Vagina (tissue), 2 donors: ENCODE measurements around the gene GALNT4. TPM values are rescaled to one million over a fixed set of nuclear protein-coding genes. Genes with fewer than 3 reads are reported as not detected.

Experiments
- DNase-seq, 2 donors: peaks; one replicate each; pipeline ENCODE4 v3.0.0-alpha.2; 2017; ENCODE audit errors: extremely low spot score in 2 of 2
- H3K27ac ChIP-seq: fragments of 200-600 bp; sonication (generic); one replicate; pipeline ENCODE4 v1.5.1; 2019
- H3K27me3 ChIP-seq: fragments of 200-600 bp; sonication (generic); one replicate; pipeline ENCODE4 v1.5.1; 2019
- H3K36me3 ChIP-seq, 2 donors: fragments of 200-600 bp; sonication (generic); one replicate each; pipeline ENCODE4 v1.5.1; 2017 to 2019
- H3K4me1 ChIP-seq: fragments of 200-600 bp; sonication (generic); one replicate; pipeline ENCODE4 v1.5.1; 2019
- H3K4me3 ChIP-seq, 2 donors: fragments of 200-600 bp; sonication (generic); 1 replicate in 1 of 2; 2 replicates in 1 of 2; pipeline ENCODE4 v1.5.1; 2016 to 2019
- H3K9me3 ChIP-seq: fragments of 200-600 bp; sonication (generic); one replicate; pipeline ENCODE4 v1.5.1; 2019
- CTCF ChIP-seq, 3 experiments: fragments of 450-650 bp in 2 of 3; fragments of 200-600 bp in 1 of 3; sonication (generic) in 1 of 3; IDR thresholded peaks; one replicate each; pipeline ENCODE4 v1.5.1; 2017 to 2019; ENCODE audit warnings: antibody characterized with exemption in 3 of 3, mild to moderate bottlenecking in 2 of 3, moderate library complexity in 2 of 3
- POLR2A ChIP-seq, 2 donors: fragments of 450-650 bp; IDR thresholded peaks; one replicate each; pipeline ENCODE4 v1.6.1; 2017; ENCODE audit warnings: antibody characterized with exemption in 2 of 2, mild to moderate bottlenecking in 2 of 2, moderate library complexity in 2 of 2
- POLR2AphosphoS5 ChIP-seq, 2 donors: sonication (generic); formaldehyde crosslinking; IDR thresholded peaks; one replicate each; pipeline ENCODE4 v1.9.0; 2017; ENCODE audit warnings: antibody characterized with exemption in 2 of 2, mild to moderate bottlenecking in 2 of 2, low read depth in 1 of 2; ENCODE audit not compliant: insufficient read depth in 1 of 2
- intact Hi-C: fragments of 100-400 bp; cut with DNase I; formaldehyde crosslinking; loops from one replicate; pipeline ENCODE4 v1.15.1; 2023
- total RNA-seq: library from RNA; depleted of rRNA; stranded (reverse); fragments of >200 nt; gene quantifications from one replicate; pipeline ENCODE4 v1.2.3, GENCODE V29; 2016

The GALNT4 gene
- total RNA-seq, 1 donor from 2014 or later: 0.49 TPM

GRCh38 chr12:89521364-89522223 is 3.0 kb downstream of the GALNT4 start:
- Histone ChIP-seq H3K27ac (no peak overlapping the region), H3K4me1 (peaks cover 45% of the 10 kb centered on the region), H3K9me3 (no peaks in the 10 kb centered on the region), H3K27me3 (no peaks in the 10 kb centered on the region), H3K36me3 (peaks cover 0 to 5% of the 10 kb centered on the region in 2 donors), H3K4me3 (no peak overlapping the region)
- intact Hi-C loops: loop anchor here (10.0 kb wide), 1 partner anchor 47 kb away; no protein-coding TSS in a partner anchor
- DNase-seq: no peak
- TF ChIP-seq POLR2A (IDR thresholded peaks at IDR 0.05) (no peak), CTCF (IDR thresholded peaks at IDR 0.05) (no peak), POLR2AphosphoS5 (IDR thresholded peaks at IDR 0.05; ENCODE audit: insufficient read depth in 1 of 2, low read depth in 1 of 2) (no peak)

- H3K36me3 ChIP-seq: no peaks in the 10 kb centered on the region
- intact Hi-C loops: no loop called here
- TF ChIP-seq CTCF (IDR thresholded peaks at IDR 0.05): no peak
- TF ChIP-seq POLR2A (IDR thresholded peaks at IDR 0.05): no peak
- TF ChIP-seq POLR2AphosphoS5 (IDR thresholded peaks at IDR 0.05; ENCODE audit: insufficient read depth in 1 of 2, low read depth in 1 of 2): no peak
Observed at GRCh38 chr12:89517720-89518119, 6.9 kb downstream of the GALNT4 start.

GRCh38 chr12:89516633-89517032 is 8.0 kb downstream of the GALNT4 start:
- no peak for DNase-seq
- intact Hi-C loops: no loop called here
- Histone ChIP-seq H3K4me3 (no peak overlapping the region), H3K4me1 (peaks cover 14% of the 10 kb centered on the region), H3K9me3 (no peaks in the 10 kb centered on the region), H3K36me3 (no peaks in the 10 kb centered on the region), H3K27me3 (no peaks in the 10 kb centered on the region), H3K27ac (no peak overlapping the region)
- TF ChIP-seq POLR2A (IDR thresholded peaks at IDR 0.05) (no peak), CTCF (IDR thresholded peaks at IDR 0.05) (no peak), POLR2AphosphoS5 (IDR thresholded peaks at IDR 0.05; ENCODE audit: insufficient read depth in 1 of 2, low read depth in 1 of 2) (no peak)

More at GRCh38 chr12:89517720-89518119, 6.9 kb downstream of the GALNT4 start:
- Histone ChIP-seq H3K9me3 (no peaks in the 10 kb centered on the region), H3K27me3 (no peaks in the 10 kb centered on the region), H3K27ac (no peak overlapping the region), H3K4me1 (peaks cover 25% of the 10 kb centered on the region), H3K4me3 (no peak overlapping the region)
- DNase-seq: no peak

GRCh38 chr12:89514751-89515150 is 9.8 kb downstream of the GALNT4 start:
- H3K4me3 ChIP-seq: no peak overlapping the region
- H3K36me3 ChIP-seq: no peaks in the 10 kb centered on the region
- intact Hi-C loops: no loop called here
- no peaks in the 10 kb centered on the region for H3K27me3 ChIP-seq
- no peak for TF ChIP-seq POLR2AphosphoS5 (IDR thresholded peaks at IDR 0.05; ENCODE audit: insufficient read depth in 1 of 2, low read depth in 1 of 2)
- no peak for TF ChIP-seq POLR2A (IDR thresholded peaks at IDR 0.05)
- TF ChIP-seq CTCF (IDR thresholded peaks at IDR 0.05): no peak
- H3K4me1 ChIP-seq: no peaks in the 10 kb centered on the region
- H3K9me3 ChIP-seq: no peaks in the 10 kb centered on the region
- no peak for DNase-seq
- no peak overlapping the region for H3K27ac ChIP-seq

GRCh38 chr12:89513544-89513943 is 11.1 kb downstream of the GALNT4 start:
- TF ChIP-seq CTCF (IDR thresholded peaks at IDR 0.05) (no peak), POLR2AphosphoS5 (IDR thresholded peaks at IDR 0.05; ENCODE audit: insufficient read depth in 1 of 2, low read depth in 1 of 2) (no peak), POLR2A (IDR thresholded peaks at IDR 0.05) (no peak)
- Histone ChIP-seq H3K36me3 (no peaks in the 10 kb centered on the region), H3K4me1 (no peaks in the 10 kb centered on the region), H3K27me3 (no peaks in the 10 kb centered on the region), H3K9me3 (no peaks in the 10 kb centered on the region), H3K4me3 (no peak overlapping the region), H3K27ac (no peak overlapping the region)
- intact Hi-C loops: no loop called here
- DNase-seq: no peak
